Gastrocnemius medialis (tissue), 4 donors: ENCODE results near the gene PCCA.

ENCODE experiments used
- CTCF ChIP-seq, 5 experiments: fragments of 450-650 bp in 3 of 5; fragments of 200-600 bp in 2 of 5; sonication (generic) in 2 of 5; IDR thresholded peaks in 4 of 5; conservative IDR thresholded peaks in 1 of 5; 1 replicate in 4 of 5; 2 replicates in 1 of 5; pipeline ENCODE4 v1.5.1; 2016 to 2019; ENCODE audit warnings: antibody characterized with exemption in 5 of 5, mild to moderate bottlenecking in 3 of 5, moderate library complexity in 3 of 5
- POLR2A ChIP-seq, 2 donors: fragments of 450-650 bp; IDR thresholded peaks; one replicate each; pipeline ENCODE4 v1.6.1; 2017; ENCODE audit warnings: antibody characterized with exemption in 2 of 2, mild to moderate bottlenecking in 2 of 2, moderate library complexity in 2 of 2

- TF ChIP-seq CTCF (IDR thresholded peaks at IDR 0.05 in 4 of 5, conservative IDR thresholded peaks at IDR 0.05 in 1 of 5) (no peak), POLR2A (IDR thresholded peaks at IDR 0.05) (no peak)
These were observed 39.5 kb downstream of the PCCA start for GRCh38 chr13:100128373-100128772.
